GM18909 (cell line): ENCODE results near the gene FGF8.

ENCODE experiments used
- ATAC-seq: cut with Tn5 transposase; IDR thresholded peaks from one replicate; pipeline ENCODE4 v1.9.1; 2021; ENCODE audit warnings: mild to moderate bottlenecking; ENCODE audit not compliant: unreplicated experiment, poor library complexity

Gene FGF8

DNA sequence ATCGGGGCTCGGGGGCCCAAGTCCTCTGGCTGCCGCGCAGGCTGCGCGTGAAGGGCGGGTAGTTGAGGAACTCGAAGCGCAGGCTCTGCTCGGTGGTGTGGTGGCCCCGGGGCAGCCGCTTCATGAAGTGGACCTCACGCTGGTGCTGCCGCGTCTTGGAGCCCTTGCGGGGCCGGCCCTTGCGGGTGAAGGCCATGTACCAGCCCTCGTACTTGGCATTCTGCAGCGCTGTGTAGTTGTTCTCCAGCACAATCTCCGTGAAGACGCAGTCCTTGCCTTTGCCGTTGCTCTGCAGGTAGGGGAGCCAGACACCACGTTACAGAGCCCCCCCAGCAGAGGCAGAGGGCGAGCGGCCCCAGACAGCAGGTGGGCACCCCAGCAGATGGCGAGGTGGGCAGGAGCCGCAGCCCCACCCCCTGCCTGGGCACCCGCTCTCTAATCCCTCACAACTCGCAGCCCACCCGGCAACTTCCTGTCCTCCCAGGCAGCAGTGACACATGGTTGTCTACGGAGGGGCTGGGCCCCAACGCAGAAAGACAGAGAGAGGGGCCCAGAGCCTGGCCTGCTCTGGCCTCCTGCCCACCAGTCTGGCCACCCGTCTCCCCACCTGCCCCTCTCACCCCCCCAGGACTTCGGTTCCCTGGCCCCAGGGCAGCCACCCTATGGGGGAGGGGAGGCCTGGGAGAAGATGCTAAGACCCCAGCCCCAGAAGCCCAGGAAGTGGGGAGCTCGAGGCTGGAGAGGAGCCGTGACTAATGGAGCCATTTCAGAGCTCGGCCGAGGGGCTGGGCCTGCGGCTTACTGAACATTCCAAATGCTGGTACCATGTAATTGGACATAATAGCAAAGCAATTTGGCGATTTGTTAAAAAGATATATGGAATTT is 5.3 kb downstream of the FGF8 start:
- ATAC-seq, result no peak

DNA sequence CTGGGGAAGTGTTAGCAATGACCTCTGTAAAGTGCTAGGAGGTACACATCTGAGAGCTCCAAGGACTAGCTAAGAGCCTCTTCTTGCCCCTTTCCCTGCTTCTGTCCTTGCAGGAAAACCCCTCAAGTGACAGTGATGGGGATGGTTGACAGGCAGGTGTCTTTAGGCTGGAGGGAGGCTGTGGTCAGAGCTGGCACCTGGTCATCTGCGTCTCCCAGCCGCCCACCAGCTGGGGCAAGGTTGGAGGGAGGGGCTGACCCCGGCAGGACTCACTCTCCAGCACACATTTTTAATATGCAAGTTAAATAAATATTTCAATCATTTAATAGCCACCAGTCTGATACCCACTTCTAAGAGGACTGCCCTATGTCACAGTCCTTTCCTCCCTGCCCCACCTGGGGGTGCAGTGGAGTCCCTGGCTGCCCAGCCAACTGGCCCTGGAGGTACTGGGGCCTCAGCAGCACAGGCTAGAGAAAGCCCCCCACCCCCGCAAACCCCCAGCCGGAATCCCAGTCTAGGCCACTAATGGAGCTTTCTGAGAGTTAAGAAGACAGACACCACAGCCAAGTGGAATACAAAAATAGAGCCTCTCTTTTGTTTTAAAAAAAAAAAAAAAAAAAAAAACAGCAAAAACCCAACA is 6.3 kb downstream of the FGF8 start:
- no peak for ATAC-seq

DNA sequence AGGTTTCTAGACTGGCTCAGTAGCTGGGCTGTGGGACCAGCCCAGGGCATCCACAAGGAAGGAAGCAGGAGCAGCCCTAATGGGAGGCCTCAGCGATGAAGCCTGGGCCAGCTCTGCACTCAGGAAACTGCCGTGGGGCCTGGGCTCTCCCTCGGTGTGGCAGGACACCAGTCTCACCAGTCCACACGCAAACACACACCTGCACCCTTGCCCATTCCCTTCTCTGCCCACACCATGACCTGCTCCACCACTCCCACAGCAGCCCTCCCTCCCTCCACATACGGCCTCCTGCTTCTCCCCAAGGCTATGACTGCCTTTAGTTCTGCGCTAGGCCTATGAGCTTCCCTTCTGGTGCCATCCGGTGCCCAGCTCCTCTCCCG is 7.1 kb downstream of the FGF8 start:
- ATAC-seq, result no peak

DNA sequence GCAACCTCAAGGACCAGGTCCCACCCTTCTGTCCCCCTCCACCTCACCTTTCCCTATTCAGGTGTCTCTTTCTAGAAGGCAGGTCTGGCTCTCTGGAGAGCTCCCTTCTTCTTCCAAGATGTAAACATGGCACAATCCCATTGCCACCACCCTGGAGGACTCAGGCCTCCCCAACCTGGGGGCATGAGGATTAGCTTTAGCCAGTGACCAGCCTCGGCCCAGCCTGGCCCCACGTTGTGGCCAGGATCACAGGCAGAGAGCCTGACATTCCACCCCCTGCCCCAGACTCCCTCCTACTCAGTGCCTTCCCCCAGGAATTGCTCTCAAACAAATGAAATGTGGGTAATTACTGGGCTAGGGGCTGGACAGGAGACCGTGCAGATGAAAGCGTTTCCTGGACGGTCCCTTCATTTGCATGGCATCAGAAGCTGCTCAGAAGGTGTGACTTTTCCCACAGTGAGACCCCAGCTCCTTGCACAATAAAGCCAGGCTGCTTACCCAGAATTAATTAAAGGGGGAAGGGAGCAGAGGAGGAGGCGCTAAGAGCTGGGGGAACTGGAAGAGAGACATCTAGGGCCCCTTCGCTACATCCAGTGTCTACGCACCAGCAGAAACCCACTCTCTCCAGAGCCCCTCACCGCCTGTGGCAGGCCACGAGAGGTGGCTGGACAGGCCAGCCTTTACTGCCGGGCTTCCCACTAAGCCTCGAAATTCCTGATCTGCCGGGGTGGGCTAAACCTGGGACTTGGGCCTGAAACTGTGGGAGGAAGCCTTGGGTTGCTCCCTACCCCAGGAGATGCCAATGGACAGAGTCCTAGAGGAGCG is 7.7 kb downstream of the FGF8 start:
- no peak for ATAC-seq

DNA sequence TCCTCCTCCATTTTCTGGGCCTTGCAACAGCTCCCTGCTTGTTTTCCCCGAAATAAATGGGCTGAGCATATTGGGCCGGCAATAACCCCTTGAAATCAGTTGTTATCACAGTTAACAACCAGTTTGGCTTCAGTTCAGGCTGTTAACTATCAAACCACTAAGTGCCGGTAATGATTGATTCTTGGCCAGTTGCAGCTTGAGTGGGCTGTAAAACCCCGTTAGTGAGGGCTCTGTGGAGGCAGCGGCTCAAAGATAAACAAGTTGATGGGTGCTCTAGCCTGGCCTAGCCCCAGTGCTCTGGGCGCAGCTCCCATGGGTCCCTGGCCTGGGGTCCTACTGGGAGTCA is 8.3 kb downstream of the FGF8 start:
- ATAC-seq, result no peak

DNA sequence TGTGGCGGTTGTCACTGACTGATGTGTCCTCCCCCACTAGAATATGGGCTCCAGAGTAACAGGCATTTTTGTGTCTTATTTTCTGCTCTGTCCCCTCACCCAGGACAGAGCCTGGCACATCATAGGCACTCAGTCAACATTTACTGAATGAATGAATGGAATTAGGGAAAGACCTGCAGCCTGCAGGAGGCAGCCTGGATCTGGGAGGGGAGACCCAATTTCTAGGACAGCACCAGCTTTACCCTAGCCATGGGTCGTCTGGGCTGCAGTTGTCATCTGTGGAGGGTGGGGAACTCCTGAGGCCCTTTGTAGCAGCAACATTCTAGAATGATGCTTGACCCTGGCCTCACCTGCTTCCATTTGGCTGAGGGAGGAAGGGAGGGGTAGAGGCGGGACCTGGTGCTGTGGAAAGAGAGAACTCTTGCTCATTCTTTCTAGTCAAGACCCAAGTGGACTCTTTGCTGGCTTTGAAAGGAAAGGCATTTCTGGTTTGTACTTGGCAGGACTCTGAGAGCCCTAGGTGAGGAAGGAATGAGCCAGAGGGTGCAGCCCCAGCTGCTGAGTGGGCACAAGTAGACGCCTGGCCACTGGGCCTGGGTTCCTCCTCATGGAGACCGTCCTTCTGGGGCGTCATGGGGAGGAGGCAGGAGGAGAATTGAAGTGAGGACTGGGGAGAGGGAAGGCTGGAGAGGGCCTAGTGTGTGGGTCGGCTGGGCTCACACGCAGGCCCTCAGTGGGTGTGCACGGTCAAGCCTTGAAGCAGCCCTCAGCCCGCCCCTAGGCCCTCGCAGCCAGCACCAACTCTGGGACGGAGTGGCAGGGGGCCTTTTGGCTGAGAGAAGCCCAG is 8.9 kb downstream of the FGF8 start:
- ATAC-seq, result no peak

DNA sequence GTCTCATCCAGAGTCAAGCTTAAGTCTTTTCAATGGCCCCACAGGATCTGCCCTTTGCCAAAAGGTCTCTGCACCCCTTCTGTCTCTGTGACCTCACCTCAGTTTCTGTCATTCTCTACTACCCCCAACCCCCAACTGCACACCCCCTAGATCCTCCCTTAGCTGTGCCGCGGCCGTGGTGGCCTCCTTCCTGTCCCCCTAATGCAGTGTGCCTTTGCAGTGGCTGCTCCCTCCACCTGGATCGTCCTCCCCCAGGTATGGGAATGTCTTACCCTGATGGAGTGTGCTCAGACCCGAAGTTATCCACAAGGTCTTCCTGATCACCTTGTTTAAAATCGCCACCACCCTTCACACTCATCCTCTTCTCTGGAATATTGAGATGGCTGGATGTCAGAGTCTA is 9.6 kb downstream of the FGF8 start:
- no peak for ATAC-seq

DNA sequence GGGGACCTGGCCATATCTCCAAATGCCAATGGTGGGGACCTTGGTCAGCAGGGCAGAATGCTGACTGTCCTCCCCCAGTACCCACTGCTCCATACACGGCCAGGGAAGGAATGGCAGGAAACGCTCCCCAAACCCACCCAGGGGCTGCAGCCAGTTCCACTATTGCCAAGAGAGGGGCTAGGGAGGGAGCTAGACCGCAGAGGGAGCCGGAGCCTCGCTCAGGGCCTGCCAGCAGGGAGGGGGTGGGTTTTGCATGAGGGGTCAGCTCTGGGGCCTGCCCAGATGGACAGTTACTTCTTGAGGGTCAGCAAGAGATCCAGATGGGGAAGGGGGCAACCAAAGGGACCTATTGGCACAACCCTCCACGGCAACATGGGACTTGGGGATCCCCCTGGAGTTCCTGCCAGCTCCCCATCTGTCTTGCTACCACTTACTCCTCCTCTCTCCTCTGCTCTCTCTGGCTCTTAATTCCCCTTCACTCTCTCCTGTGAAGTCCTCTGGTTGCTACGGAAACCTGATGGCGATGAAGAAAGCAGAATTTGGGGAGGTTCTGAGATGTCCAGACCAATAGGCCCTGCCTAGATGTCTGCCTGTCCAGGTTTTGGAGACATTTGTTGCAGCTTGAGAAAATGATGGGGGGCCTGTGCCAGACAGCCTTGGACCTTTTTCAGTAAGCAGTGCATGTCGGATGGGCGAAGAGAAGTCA is 12.6 kb downstream of the FGF8 start:
- no peak for ATAC-seq

DNA sequence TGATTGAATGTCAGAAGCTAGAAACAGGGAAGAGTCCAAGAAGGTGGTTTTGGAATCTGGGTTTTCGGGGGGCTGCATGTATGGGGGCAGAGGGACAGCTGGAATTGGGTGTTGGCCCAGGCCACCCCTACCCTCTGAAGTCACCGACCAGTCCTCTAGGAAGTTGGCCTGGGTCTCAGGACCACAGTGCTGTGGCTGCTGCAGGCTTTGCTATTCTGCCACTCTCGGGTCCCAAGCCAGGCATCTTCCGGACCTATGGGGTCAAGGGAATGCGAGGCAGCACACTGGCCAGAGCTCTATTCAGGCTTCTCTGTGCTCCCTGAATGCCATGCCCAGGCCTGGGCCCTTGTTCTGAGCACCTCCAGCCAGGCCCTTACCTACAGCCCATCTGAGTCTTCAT is 13.2 kb downstream of the FGF8 start:
- ATAC-seq, result no peak

DNA sequence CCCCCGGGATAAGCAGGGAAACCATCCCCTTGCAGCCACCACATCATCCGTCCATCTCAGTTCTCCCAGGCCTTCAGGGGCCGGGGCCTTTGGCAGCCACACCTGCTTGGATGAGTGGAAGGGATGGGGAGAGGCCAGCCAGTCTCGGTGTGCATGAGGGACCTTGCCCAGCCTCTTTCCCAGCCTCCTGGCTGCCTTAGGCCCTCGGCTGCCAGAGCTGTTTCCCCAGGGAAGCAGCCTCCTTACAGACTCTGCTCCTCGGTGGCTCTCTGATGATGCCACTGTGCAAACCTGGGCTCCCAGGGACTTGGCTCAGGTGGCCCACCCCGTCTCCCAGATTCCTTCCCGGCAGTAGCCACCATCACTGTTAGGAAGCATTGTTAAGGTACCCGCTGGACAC is 14.7 kb downstream of the FGF8 start:
- no peak for ATAC-seq

DNA sequence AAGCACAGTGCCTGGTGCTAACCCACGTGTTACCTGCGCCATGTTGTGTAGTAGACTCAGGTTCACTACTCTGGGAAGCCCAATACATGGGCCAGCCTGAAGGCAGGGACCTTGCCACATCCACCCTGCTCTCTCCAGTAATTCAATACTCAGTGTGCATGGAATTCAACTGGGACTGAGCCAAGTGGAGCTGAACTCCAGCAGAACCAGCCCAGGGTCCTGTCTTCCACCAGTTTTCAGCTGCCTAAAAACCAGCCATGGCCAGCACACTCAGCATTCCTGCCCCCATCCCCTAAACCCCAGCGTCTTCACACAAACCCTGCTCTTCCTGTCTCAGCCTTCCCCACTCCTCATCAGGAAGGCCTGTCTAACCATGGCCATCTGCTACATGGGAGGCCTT is 15.4 kb downstream of the FGF8 start:
- no peak for ATAC-seq

DNA sequence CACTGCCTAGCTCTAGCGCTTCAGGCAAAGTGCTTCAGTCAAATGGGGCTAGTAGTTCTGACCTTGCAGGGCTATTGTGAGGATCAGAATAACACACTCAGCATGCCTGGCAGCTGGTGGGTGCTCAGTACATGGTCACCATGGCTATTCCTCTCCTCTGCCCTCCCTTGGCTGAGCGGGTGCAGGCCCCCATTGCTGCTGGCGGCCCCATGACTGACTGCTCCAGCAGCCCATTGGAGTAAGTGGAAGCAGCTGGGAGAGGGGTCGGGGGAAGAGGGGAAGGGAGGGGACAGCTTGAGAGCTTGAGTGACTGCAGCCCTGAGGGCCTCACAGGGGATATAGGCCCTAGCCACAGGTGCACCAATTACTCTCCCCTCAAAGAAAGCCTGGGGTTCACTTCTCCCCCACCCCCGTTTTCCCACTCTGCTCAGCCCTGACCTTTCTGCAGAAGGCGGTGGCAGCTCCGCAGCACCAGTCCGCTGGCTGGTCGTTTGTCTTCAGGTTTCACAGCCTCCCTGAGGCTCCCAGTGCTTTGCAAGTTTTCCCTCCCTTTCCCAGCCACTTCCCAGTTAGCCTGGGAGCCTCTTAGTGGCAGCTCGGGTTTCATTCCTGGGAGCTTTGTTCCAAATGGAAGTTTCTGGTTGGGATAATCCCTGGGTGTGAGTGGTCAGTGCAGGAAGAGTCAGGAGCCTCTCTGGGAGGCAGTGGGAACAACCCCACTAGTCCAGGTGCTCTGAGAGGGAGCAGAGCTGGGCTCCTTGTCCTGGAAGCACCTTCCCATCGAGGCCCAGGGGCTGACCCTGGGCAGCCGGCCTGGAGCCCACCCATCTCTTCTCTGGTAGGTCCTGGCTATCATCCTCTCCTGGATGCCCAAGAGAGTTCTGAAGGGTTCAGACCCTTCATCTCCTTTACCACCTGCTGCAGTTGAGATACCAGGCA is 16.3 kb downstream of the FGF8 start:
- no peak for ATAC-seq

DNA sequence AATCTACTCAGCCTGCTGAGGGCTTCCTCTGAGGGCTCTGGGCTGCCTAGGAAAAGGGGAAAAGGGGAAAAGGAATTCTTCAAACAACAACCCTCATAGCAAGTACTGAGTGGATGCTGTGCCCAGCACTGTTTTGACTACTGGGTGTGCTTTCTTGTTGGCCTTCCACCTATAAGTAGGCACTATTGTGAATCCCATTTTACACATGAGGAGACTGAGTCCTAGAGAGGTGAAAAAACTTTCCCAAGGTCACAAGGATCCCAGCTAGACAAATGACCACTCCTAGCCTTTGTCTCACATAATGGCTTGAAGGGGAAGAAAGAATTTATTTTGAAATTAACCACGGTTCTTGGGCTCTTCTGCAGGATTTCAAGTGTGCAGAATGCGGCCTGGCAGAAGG is 17.1 kb downstream of the FGF8 start:
- ATAC-seq, result no peak

DNA sequence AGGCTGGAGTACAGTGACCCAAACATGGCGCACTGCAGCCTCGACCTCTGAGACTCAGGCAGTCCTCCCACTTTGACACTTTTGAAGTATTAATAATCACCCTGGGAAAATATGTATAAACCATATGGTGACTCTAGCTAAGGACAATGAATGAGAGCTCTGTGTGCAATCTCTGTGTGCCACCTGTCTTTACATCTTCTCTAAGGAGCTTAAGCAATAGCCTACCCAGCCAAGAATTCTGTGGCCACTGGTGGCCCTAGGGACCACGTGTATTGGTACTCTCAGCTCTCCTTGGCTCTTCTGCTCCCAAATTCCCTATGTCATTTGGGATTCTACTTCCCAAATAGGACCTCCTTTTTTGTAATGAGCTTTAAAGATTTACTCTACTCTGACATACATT is 23.7 kb downstream of the FGF8 start:
- ATAC-seq, result no peak

DNA sequence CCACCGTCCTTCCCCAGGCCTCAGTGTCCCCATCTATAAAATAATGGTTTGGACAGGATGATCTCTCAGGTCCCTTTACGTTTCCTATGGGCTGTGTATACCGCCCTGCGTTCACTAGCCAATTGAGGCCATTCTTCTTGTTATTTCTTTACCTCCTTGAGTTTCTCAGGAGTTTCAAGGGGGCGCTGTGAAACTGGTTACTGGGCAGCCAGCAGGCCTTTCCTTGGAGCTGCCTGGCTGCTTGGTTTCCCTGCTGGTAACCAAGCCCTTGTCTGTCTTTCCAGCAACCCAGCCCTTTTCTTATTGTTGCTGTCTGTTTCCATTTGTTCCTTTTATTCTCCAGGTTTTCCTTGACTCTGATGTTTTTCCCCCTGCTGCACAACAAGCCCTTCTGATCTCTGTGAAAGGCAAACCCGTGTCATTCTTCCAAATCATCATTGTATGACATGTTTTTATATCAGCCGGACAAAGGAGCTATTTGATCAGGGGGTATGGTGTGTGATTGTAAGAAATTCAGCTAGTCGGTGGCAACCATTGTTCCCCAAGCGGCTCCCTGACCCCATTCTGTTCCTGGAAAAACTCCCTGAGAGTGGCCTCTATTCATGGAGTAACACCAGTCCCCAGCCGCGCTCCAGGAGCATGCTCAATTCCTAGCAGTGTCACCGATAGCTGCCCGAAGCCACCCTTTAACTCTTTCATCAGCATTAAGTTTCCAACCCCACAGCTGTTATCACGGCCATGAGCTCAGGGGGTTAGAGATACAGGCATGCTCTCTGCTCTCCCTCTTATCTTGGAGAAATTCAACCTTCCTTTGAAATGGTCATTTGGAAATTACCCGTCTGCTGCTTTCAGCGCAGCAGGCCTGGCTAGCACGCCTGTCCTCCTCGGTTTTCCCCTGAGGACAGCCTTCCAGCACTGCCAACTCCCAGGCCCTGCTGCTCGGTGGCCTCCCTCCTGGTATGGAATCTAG is 26.6 kb downstream of the FGF8 start:
- no peak for ATAC-seq

DNA sequence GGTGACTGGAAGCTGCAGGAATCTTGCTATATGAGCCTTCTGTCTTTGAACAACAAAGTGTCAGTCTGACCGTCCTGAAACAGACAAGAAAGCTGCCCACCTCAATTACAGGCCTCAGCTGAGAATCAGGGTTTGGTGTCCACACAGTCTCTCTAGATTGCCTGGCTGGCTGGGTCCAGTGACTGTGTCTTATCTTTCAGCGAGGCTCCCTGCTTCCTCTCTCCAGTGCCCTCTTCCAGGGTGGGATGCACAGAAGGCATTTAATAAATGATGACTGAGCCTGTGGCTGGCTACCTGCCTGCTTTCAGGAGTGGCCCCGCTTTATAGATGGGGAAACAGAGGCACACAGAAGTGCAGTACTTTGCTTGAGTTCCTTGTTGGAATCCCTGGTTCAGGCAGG is 27.4 kb downstream of the FGF8 start:
- ATAC-seq, result no peak

DNA sequence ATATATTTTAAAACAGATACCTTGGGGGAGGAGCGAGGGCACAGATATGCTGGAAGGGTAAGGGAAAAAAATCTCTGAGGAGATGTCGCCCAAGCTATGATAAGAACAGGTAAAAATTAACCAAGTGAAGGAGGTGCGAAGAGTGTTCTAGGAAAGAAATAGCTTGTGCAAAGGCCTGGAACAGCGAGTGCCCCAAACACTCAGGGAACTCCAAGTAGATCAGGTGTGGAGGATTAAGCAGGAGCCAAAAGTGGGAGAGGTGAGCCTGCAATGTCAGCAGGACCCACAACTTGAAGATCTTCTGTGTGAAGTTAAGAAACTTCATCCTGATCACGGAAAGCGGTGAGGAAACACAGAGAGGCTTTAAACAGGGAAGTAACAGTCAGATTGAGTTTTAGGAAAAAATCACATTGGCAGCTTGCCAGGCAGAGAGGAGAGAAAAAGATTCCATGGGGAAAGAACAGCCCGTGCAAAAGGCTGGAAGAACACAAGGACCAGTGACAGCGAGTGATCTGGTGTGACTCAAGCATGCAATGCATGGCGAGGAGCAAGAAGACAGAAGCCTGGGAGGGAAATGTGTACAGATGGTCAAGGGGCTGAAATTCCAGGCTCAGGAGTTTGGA is 30.7 kb downstream of the FGF8 start:
- no peak for ATAC-seq
